Tibial nerve (tissue), 4 donors: Measurements from ENCODE around the gene HLCS. TPM values are rescaled to one million over a fixed set of nuclear protein-coding genes. Genes with fewer than 3 reads are reported as not detected.

Experiments used
- DNase-seq, 2 donors: peaks; one replicate each; pipeline ENCODE4 v3.0.0-alpha.2; 2019; ENCODE audit warnings: low spot score in 2 of 2
- H3K27ac ChIP-seq, 4 donors: fragments of 200-600 bp; sonication (generic) in 3 of 4; one replicate each; pipeline ENCODE4 v1.5.1; 2017 to 2019; ENCODE audit warnings: mild to moderate bottlenecking in 1 of 4
- H3K27me3 ChIP-seq, 2 donors: fragments of 200-600 bp; sonication (generic) in 1 of 2; one replicate each; pipeline versions ENCODE4 v1.5.1 to v1.6.0; 2017 to 2019
- H3K36me3 ChIP-seq, 3 donors: fragments of 200-600 bp; sonication (generic); one replicate each; pipeline ENCODE4 v1.5.1; 2018 to 2019
- H3K4me1 ChIP-seq, 4 donors: fragments of 200-600 bp; sonication (generic) in 3 of 4; one replicate each; pipeline ENCODE4 v1.5.1; 2017 to 2019
- H3K4me3 ChIP-seq, 4 donors: fragments of 200-600 bp; sonication (generic) in 3 of 4; one replicate each; pipeline ENCODE4 v1.5.1; 2017 to 2019; ENCODE audit warnings: mild to moderate bottlenecking in 1 of 4, moderate library complexity in 1 of 4
- H3K9me3 ChIP-seq, 4 donors: fragments of 200-600 bp; sonication (generic) in 3 of 4; one replicate each; pipeline ENCODE4 v1.5.1; 2017 to 2019
- EP300 ChIP-seq, 2 donors: sonication (generic); formaldehyde crosslinking; IDR thresholded peaks; one replicate each; pipeline ENCODE4 v1.6.1; 2017; ENCODE audit warnings: antibody characterized with exemption in 2 of 2, mild to moderate bottlenecking in 1 of 2
- POLR2A ChIP-seq, 2 donors: fragments of 450-650 bp; IDR thresholded peaks; one replicate each; pipeline ENCODE4 v1.6.1; 2017; ENCODE audit warnings: antibody characterized with exemption in 2 of 2, mild to moderate bottlenecking in 2 of 2, moderate library complexity in 2 of 2
- WGBS, 2 donors: methylation state at CpG; one replicate each; pipeline ENCODE4 v1.1.5; 2018; 5-methylcytosine and 5-hydroxymethylcytosine counted together
- total RNA-seq, 4 donors: library from RNA; depleted of rRNA; stranded (reverse); fragments of >200 nt; gene quantifications; one replicate each; pipeline ENCODE4 v1.1.0, GENCODE V29; 2016
- TF ChIP-seq, protein P1 (sequence below), 5 experiments: fragments of 200-600 bp in 3 of 5; fragments of 450-650 bp in 2 of 5; sonication (generic) in 3 of 5; IDR thresholded peaks; one replicate each; pipeline ENCODE4 v1.5.1; 2016 to 2019; ENCODE audit warnings: antibody characterized with exemption in 5 of 5, mild to moderate bottlenecking in 3 of 5, moderate library complexity in 2 of 5

Gene HLCS
- total RNA-seq, 4 donors from 2014 or later = 14.4 to 19.0 (median 17.4) TPM

DNA sequence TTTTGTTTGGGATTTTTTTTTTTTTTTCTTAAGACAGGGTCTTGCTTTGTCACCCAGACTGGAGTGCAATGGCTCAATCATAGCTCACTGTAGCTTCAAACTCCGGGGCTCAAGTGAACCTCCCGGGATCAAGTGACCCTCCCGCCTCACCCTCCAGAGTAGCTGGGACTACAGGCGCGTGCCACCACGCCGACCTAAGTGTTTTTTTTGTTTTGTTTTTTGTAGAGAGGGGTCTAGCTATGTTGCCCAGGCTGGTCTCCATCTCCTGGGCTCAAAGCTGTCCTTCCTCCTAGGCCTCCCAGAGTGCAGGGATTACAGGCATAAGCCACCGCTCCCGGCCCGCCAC, 776 bp downstream of the HLCS start:
- H3K4me1 ChIP-seq = peaks cover 0 to 19% (median 6%) of the 10 kb centered on the region in 4 donors
- H3K27me3 ChIP-seq = no peaks in the 10 kb centered on the region
- DNase-seq = no peak
- TF ChIP-seq, protein P1, sequence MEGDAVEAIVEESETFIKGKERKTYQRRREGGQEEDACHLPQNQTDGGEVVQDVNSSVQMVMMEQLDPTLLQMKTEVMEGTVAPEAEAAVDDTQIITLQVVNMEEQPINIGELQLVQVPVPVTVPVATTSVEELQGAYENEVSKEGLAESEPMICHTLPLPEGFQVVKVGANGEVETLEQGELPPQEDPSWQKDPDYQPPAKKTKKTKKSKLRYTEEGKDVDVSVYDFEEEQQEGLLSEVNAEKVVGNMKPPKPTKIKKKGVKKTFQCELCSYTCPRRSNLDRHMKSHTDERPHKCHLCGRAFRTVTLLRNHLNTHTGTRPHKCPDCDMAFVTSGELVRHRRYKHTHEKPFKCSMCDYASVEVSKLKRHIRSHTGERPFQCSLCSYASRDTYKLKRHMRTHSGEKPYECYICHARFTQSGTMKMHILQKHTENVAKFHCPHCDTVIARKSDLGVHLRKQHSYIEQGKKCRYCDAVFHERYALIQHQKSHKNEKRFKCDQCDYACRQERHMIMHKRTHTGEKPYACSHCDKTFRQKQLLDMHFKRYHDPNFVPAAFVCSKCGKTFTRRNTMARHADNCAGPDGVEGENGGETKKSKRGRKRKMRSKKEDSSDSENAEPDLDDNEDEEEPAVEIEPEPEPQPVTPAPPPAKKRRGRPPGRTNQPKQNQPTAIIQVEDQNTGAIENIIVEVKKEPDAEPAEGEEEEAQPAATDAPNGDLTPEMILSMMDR (IDR thresholded peaks at IDR 0.05) = no peak
- TF ChIP-seq EP300 (IDR thresholded peaks at IDR 0.05) (no peak), POLR2A (IDR thresholded peaks at IDR 0.05) (no peak)
- WGBS, 2 donors = 51 to 59% methylated on average over 10 of the region's 10 CpGs
- H3K36me3 ChIP-seq = peaks cover 0 to 17% (median 0%) of the 10 kb centered on the region in 3 donors
- no peaks in the 10 kb centered on the region for H3K9me3 ChIP-seq
- peak overlapping the region; percentile 58 to 85 (median 78) for H3K27ac ChIP-seq
- peak overlapping the region; percentile 74 to 91 (median 77) for H3K4me3 ChIP-seq

DNA sequence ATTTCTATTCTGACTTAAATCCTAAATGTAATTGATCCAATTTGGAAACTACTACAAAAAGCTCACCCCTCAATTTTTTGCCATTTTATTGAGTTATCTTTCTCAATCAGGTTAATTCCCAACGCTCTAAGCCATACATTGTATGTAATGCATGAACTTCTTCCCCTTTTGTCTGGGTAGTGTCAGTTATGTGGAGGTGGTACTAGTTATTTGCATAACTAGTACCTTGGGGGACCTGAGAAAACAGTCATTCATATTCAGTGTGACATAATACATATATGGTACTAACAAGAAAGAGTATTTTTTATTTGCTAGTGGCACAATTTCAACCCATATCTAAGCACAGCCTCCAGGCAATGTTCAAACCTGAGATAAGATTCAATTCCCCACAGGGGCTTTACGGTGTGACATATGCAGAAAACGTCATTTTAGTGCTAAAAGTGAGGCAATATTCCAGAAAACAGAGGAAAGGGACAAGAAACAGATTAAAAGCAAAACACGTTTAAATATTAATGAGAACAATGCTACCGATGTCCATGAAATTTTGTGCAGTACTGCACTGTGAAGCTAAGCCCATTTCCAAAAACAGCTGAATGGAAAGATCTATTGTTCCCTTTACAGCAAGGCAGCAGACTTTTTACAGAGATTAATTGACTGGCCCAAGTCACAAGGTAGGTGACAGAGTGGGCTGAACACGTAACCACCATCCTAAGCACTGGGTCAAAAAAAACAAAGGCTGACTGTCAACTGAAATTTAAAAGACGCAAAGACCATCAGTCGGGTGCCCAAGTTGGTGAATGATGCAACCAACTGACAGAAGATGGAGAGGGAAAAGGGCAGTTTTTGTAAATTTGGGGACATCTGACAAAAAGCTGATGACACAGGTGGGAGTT, 1.4 kb downstream of the HLCS start:
- Histone ChIP-seq H3K4me3 (no peak overlapping the region), H3K27me3 (no peaks in the 10 kb centered on the region), H3K4me1 (peaks cover 0 to 19% (median 6%) of the 10 kb centered on the region in 4 donors), H3K36me3 (peaks cover 0 to 23% (median 0%) of the 10 kb centered on the region in 3 donors), H3K9me3 (no peaks in the 10 kb centered on the region), H3K27ac (no peak overlapping the region)
- no peak for DNase-seq
- TF ChIP-seq EP300 (IDR thresholded peaks at IDR 0.05) (peak in 1 of 2 donors; percentile 6), POLR2A (IDR thresholded peaks at IDR 0.05) (no peak)
- TF ChIP-seq, protein P1 (IDR thresholded peaks at IDR 0.05) = no peak
- 65 to 73% methylated on average over 8 of the region's 8 CpGs for WGBS, 2 donors

DNA sequence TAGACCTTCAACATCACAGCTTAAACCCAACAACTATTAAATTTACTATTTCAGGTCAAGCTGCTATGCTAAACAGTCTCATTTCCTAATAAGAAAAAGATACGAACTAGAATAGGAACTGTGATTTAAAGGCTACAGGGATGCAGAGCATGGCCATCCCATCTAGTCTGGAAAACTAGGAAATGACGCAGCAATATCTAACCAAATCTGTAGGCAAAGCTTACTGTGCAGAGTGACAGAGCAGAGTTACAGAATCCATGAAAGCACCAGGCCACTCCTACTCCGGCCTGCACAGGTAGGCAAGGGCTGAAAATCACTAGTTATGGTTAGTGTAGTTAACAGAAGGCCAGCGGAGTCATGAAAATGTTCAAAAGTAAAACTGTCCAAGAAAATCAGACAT, 2.1 kb downstream of the HLCS start:
- 80 to 91% methylated on average over 4 of the region's 4 CpGs for WGBS, 2 donors
- DNase-seq = no peak

DNA sequence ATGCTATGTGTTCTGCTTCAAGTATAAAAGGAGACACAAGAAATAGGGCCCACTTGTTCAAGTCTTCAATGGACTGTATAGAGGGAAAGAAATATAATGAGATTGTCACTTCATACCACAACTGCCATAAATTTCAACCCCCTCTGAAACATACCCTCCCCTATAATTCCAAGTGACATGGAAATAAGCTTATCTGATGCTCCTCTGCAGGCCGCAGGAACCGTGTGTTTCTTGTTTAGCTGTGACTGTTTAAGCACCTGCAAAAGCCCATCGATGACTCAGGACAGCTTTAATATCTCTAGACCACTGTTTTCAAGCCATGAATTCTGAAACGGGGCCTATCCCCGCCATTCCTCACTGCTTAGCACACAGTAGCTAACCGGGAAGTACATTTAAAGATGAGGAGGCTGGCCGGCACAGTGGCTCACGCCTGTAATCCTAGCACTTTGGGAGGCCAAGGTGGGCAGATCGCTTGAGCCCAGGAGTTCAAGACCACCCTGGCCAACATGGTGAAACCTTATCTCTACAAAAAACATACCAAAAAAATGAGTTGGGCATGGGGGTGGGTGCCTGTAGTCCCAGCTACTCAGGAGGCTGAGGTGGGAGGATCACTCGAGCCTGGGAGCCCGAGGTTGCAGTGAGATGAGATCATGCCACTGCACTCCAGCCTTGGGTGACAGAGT, 4.2 kb downstream of the HLCS start:
- H3K4me1 ChIP-seq = peaks cover 0 to 18% (median 6%) of the 10 kb centered on the region in 4 donors
- no peak overlapping the region for H3K4me3 ChIP-seq
- peaks cover 0 to 47% (median 0%) of the 10 kb centered on the region in 3 donors for H3K36me3 ChIP-seq
- no peak for TF ChIP-seq EP300 (IDR thresholded peaks at IDR 0.05)
- no peak for TF ChIP-seq POLR2A (IDR thresholded peaks at IDR 0.05)
- TF ChIP-seq, protein P1 (IDR thresholded peaks at IDR 0.05) = no peak
- no peaks in the 10 kb centered on the region for H3K9me3 ChIP-seq
- 89 to 90% methylated on average over 11 of the region's 11 CpGs for WGBS, 2 donors
- DNase-seq = no peak
- no peak overlapping the region for H3K27ac ChIP-seq
- H3K27me3 ChIP-seq = no peaks in the 10 kb centered on the region

More for the DNA sequence above, 2.1 kb downstream of the HLCS start:
- H3K27me3 ChIP-seq = no peaks in the 10 kb centered on the region
- no peak overlapping the region for H3K4me3 ChIP-seq
- peaks cover 0 to 19% (median 6%) of the 10 kb centered on the region in 4 donors for H3K4me1 ChIP-seq
- H3K9me3 ChIP-seq = no peaks in the 10 kb centered on the region
- TF ChIP-seq POLR2A (IDR thresholded peaks at IDR 0.05) = no peak
- TF ChIP-seq EP300 (IDR thresholded peaks at IDR 0.05) = no peak
- TF ChIP-seq, protein P1 (IDR thresholded peaks at IDR 0.05) = no peak
- peaks cover 0 to 30% (median 0%) of the 10 kb centered on the region in 3 donors for H3K36me3 ChIP-seq
- no peak overlapping the region for H3K27ac ChIP-seq
